ENCODE measurements around the gene SLC48A1.
A peak's percentile ranks its signal among the peaks of the same experiment; 100 is the strongest.

SLC48A1 gene

GRCh38 chr12:47744778-47745436 is 28.1 kb upstream of the SLC48A1 start:
- no peak for DNase-seq (ENCODE audit: low spot score)

DNA sequence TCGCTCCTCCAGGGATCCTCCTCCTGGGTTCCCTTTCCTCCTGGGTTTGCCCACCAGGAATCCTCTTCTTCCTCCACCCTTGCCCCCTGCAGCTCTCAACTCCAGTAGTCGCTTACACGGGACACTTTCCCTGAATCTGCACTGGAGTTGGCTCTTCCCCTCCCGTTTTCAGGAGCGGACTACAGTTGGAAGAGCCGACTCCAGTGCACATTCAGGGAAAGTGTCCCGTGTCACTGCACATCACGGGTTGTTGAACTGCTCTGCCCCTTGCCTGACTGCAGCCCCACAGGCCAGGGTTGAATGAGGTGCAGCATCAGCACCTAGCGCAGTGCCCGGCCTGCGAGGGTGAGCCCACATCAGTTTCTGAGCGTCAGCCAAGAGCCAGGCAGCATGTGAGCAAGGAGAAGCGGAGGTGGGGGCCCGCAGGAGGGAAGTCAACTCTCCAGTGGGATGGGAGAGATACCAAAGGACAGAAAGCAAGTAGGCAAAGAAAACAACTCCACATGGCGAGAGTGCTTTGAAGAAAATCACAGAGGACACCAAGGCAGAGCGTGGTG is 27.5 kb upstream of the SLC48A1 start:
- DNase-seq (ENCODE audit: low spot score), result no peak

DNA sequence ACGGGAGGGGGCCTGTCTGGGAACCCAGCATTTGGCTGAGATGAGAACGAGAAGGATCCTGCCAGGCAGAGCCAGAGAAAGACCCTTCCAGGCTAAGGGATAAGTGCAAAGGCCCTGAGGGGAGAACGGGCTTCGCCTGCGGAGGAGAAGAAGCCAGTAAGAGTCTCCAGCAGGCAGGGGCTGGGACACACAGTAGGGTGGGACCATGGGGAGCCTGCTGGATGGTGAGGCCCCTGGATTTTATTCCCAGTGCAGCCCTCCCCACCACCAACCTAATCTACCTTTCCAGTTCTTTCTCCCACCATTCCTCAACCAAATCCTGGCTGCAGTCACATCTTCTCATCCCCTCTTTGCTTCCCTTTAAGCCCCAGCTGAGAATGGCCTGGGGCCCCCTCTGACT is 27.0 kb upstream of the SLC48A1 start:
- DNase-seq (ENCODE audit: low spot score), result no peak

- DNase-seq (ENCODE audit: low spot score), result no peak
Measured at GRCh38 chr12:47746523-47746922, 26.5 kb upstream of the SLC48A1 start.

- no peak for DNase-seq (ENCODE audit: low spot score)
Measured at GRCh38 chr12:47747126-47747525, 25.9 kb upstream of the SLC48A1 start.

GRCh38 chr12:47747596-47748506 is 25.2 kb upstream of the SLC48A1 start:
- DNase-seq (ENCODE audit: low spot score), result no peak

DNA sequence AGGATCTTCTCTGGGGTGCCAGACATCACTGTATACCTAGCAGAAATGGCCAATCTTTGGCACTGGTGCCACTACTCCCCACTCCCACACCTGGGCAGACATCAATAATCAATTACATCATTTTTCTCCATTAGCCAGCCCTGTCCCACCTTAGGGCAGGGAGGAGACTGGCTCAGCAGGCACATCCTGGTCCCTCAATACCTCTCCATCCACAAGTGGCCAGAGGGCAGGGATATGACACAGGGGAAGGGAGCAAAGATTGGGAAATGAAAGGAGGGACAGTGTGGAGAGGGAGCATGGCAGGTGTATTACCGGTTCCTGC is 24.6 kb upstream of the SLC48A1 start:
- no peak for DNase-seq (ENCODE audit: low spot score)

DNA sequence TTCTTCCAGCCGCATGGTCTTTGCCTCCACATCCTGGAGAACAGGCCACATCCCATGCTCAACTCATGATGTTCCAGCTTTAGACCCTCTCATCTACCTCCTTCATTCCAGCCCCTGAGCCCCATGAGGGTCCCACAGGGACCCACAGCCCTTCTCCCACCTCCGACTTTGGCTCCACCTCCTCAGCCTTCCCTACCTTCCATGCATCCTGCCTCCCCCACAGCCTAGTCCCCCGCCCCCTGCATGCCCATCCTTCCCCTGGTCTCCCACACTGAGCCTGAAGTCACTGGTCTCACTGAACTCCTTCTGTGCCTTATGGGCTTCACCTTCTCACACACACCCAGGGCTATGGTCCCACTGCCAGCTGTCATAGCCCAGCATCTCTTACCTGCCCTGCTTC is 24.1 kb upstream of the SLC48A1 start:
- DNase-seq (ENCODE audit: low spot score), result no peak

GRCh38 chr12:47750229-47750798 is 22.7 kb upstream of the SLC48A1 start:
- DNase-seq (ENCODE audit: low spot score), result no peak

DNA sequence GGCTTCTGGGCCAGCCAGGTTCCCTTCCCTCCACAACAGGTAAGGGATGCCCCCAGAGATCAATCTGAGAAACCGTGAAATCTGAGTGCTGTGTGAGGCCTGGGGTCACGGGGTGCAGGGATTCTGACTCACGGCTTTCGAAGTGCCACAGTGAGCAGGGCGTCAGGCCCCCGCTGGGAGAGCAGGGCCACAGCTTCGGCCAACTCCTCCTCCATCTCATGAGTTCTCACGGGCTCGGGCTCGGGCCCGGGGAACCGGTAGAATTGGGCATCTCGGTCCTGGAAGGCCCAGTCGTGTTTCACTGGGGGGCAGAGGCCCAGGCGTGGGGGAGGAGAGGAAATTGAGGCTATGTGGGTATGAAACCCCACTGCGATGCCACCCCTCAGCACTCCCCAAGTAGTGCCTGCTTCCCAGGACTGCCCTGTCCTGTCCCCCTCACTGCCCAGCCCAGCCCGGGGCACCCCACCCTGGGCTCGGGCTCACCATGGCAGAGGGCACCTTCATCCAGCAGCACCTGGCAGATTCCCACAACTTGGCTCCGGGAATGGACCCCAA is 22.0 kb upstream of the SLC48A1 start:
- no peak for DNase-seq (ENCODE audit: low spot score)

GRCh38 chr12:47751561-47751960 is 21.5 kb upstream of the SLC48A1 start:
- DNase-seq (ENCODE audit: low spot score), result no peak

DNA sequence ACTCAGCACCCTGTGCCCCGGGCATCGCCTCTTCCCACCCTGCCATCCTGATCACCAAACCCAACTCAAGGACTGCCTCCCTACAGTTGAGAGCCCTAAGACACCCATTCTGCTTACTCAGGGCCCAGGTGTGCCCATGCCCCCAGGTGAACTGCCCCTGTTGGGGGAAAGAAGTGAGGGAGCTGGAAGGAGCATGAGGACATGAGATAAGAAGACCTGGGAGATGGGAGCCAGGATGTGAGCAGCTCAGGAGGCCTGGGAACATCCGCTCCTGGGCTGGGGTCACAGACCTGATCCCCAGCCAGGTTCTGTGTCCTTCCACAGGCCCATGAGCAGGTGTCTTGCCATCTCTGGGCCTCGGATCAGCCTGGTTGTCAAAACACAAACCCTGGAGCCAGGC is 20.9 kb upstream of the SLC48A1 start:
- DNase-seq (ENCODE audit: low spot score), result no peak

GRCh38 chr12:47752552-47752951 is 20.5 kb upstream of the SLC48A1 start:
- peak; percentile 67 for DNase-seq (ENCODE audit: low spot score)

DNA sequence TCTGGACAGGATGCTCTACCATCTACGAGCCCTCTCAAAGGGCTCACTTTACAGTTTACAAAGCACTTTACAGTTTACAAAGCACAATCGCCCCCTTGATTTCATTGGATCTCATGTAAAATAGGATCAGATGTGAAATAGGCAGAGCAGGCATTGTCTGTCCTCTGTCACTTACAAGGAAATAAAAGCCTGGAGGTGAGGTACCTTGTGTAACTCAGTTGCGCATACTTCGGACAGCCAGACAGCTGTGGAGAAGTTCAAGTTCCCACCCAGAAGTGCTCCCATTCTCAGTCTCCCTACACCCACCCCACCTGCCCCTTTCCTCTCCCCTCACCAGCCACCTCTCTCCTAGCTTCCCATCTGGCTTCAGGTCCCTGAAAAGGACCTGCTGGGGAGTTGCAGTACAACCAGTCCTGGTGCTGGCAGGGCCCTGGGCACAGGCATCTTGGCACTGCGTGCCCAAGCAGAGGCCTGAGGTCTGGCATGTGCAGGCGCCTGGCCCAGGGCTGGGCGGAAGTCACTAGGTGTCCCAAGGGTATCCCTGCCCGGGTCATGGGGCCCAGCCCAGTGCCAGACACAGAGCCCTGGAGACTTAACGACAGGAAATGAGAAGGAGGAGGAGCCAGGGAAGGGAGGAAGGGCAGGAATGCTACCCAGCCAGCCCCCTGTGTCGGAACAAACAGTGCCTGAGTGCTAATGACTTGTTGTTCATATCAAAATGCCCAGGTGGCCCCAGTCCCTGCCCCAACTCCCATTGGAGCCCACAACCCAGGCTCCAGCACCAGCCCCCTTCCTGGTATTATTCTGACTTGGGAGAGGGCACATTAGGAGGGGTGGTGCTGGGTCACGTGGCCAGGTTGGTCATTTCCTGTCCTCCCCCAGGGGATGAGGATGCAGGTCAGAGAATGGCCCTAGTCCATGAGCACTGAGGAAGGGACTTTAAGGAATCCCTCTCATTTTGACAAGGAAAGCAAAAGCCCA is 19.7 kb upstream of the SLC48A1 start:
- DNase-seq (ENCODE audit: low spot score), result no peak

DNA sequence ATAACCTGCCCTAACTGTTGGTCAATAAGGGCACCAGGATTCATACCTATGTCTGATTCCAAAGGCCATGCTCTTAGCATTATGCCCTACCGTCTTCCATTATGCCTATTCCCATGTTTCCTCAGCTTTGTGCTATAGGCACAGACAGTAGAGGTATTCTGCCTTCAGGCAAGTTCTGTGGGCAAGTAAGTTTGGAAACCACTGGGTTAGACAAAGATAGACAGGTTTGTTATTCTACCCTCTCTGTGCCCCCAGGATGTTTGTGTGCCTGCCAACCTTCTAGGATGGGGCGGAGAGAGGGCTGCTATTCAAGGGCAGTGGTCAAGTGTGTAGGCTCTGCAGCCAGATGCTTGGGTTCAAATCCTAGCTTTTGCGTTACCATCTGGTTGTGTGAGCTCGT is 18.9 kb upstream of the SLC48A1 start:
- no peak for DNase-seq (ENCODE audit: low spot score)

DNA sequence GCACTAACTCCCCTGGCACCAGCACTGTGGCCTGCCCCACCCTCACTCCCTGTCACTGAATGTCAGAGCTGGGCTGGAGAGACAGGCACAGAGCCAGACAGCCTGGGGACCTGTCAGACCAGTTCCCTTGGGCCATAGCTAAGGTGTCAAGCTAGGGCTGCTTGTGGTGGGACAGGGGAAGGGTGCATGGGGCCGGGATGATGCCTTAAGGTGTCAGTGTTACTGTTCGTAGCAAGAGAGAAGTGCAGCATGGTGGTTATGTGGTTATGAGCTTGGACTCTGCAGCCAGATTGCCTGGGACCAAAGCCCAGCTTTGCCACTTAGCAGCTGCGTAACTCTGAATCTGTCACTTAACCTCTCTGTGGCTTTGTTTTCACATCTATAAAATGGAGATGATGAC is 18.2 kb upstream of the SLC48A1 start:
- no peak for DNase-seq (ENCODE audit: low spot score)

DNA sequence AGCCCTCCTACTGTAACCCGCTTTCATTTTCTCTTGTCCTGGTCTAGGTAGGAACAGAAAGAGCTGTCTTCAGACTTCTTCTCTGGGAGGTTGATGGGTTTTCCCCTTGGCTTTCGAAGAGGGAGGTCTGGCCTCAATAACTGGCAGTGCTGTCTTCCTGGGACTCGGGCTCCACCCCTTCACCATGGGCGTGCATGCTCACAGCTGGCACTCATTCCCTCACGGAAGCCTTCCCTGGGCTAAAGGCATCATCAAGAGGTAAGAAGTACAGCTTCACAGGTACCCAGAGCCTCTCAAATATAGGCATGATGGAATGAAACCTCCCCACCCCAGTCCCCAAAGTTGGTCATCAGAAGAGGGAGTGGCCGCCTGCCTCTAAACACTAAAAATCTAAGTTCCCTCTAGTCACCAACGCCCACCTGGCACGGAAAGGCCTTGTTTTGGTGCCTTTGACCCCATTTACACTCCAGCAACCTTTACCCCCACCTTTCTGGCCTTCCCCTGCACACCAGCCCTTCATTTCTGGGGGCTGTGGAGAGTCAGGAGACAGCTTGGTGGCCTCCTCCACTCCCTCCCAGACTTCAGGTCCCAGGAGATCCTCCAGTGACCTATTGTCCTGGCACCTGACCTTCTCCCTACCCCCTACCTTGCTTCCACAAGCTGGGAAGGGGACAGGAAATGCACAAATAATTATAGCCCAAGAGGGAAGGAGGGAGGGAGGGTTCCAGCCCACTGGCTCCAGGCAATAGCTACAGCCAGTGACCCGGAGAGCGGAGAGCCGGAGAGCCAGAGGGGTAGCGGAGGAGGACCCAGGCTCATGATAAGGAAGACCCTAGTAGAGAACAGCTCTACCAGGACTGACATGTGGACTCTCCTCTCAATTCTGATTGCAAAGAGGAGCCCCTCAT is 17.1 kb upstream of the SLC48A1 start:
- DNase-seq (ENCODE audit: low spot score), result no peak

GRCh38 chr12:47757364-47757839 is 15.6 kb upstream of the SLC48A1 start:
- DNase-seq (ENCODE audit: low spot score), result no peak

- no peak for DNase-seq (ENCODE audit: low spot score)
Measured at GRCh38 chr12:47757840-47758583, 15.0 kb upstream of the SLC48A1 start.

DNA sequence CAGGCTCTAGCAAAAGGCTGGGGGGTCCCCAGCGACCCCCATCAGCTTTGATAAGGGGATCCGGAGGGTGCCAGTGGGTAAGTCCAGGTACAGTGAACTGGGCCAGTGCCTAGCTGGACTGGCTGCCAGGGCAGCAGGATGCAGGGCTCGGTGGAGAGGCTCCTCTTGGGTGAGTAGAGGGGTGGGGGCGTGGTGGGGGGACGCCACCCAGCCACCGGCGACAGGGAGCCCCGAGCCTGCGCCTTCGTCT is 14.5 kb upstream of the SLC48A1 start:
- no peak for DNase-seq (ENCODE audit: low spot score)

All from hepatic stellate cell (primary cell).